GM23338 (cell line): ENCODE measurements around the gene SLC2A6.

Experiments
- EZH2 ChIP-seq: fragments of 200-600 bp; sonication (generic); IDR thresholded peaks from one replicate; pipeline ENCODE4 v1.8.0; 2017; ENCODE audit warnings: antibody characterized with exemption, mild to moderate bottlenecking, low read depth; ENCODE audit not compliant: unreplicated experiment
- NANOG ChIP-seq: IDR thresholded peaks from 2 replicates; pipeline ENCODE4 v1.6.1; 2016; ENCODE audit warnings: antibody characterized with exemption, borderline replicate concordance
- TF ChIP-seq, protein P1 (sequence below), 2 experiments: fragments of 200-600 bp in 1 of 2; sonication (generic) in 1 of 2; conservative IDR thresholded peaks; 2 replicates each; pipeline versions ENCODE4 v1.5.1 to v1.6.1; 2016 to 2017; ENCODE audit warnings: antibody characterized with exemption in 2 of 2, low read depth in 2 of 2, mild to moderate bottlenecking in 2 of 2, moderate library complexity in 1 of 2

DNA sequence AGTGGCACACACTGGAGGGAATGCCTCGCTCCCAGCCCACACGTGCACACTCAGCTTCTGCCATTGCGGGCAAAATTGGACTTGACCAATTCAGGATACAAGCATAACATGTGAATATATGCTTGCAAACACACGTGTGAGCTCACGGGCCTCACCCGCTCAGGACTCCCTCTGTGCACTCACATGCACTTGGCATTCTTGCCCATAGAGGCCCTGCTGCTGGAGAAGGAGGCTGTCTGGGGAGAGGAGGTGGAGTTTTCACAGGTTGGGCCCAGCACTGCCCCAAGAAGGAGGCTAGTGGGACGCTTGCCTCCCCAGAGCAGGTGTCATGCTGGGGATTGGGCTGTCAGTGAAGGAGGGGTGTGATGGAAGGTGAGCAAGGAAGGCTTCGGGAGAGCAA lies 44.2 kb upstream of the SLC2A6 start:
- TF ChIP-seq, protein P1, sequence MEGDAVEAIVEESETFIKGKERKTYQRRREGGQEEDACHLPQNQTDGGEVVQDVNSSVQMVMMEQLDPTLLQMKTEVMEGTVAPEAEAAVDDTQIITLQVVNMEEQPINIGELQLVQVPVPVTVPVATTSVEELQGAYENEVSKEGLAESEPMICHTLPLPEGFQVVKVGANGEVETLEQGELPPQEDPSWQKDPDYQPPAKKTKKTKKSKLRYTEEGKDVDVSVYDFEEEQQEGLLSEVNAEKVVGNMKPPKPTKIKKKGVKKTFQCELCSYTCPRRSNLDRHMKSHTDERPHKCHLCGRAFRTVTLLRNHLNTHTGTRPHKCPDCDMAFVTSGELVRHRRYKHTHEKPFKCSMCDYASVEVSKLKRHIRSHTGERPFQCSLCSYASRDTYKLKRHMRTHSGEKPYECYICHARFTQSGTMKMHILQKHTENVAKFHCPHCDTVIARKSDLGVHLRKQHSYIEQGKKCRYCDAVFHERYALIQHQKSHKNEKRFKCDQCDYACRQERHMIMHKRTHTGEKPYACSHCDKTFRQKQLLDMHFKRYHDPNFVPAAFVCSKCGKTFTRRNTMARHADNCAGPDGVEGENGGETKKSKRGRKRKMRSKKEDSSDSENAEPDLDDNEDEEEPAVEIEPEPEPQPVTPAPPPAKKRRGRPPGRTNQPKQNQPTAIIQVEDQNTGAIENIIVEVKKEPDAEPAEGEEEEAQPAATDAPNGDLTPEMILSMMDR (conservative IDR thresholded peaks at IDR 0.05; ENCODE audit: low read depth in 2 of 2): no peak
- no peak for TF ChIP-seq EZH2
- TF ChIP-seq NANOG: no peak
